HG03521 (cell line): ENCODE data around the gene CFAP97D2.
"Not testable (repeated sequence)": the region's sequence is repeated elsewhere in the genome, so short reads cannot be mapped to it uniquely, and the experiment has no call there.

Experiments used
- ATAC-seq: cut with Tn5 transposase; IDR thresholded peaks from one replicate; pipeline ENCODE4 v1.9.1; 2021; ENCODE audit warnings: mild to moderate bottlenecking, moderate library complexity; ENCODE audit not compliant: unreplicated experiment

Gene CFAP97D2

GRCh38 chr13:114155926-114156883 is 22.9 kb upstream of the CFAP97D2 start:
- ATAC-seq: no peak

- ATAC-seq: no peak
Measured at GRCh38 chr13:114157869-114158495, 21.1 kb upstream of the CFAP97D2 start.

GRCh38 chr13:114158869-114159666 is 20.0 kb upstream of the CFAP97D2 start:
- ATAC-seq: not testable (repeated sequence)

GRCh38 chr13:114161028-114161556 is 18.0 kb upstream of the CFAP97D2 start:
- ATAC-seq: no peak

GRCh38 chr13:114161644-114162532 is 17.2 kb upstream of the CFAP97D2 start:
- no peak for ATAC-seq

- no peak for ATAC-seq
Measured at GRCh38 chr13:114162533-114162922, 16.5 kb upstream of the CFAP97D2 start.

GRCh38 chr13:114164053-114164452 is 15.0 kb upstream of the CFAP97D2 start:
- ATAC-seq: no peak

GRCh38 chr13:114164681-114165429 is 14.2 kb upstream of the CFAP97D2 start:
- no peak for ATAC-seq

- ATAC-seq: no peak
Measured at GRCh38 chr13:114166381-114167131, 12.5 kb upstream of the CFAP97D2 start.

GRCh38 chr13:114167426-114167825 is 11.6 kb upstream of the CFAP97D2 start:
- no peak for ATAC-seq

- ATAC-seq: no peak
Measured at GRCh38 chr13:114167885-114168284, 11.2 kb upstream of the CFAP97D2 start.

- ATAC-seq: no peak
Measured at GRCh38 chr13:114173272-114173671, 5.8 kb upstream of the CFAP97D2 start.

GRCh38 chr13:114173745-114174144 is 5.3 kb upstream of the CFAP97D2 start:
- ATAC-seq: no peak

GRCh38 chr13:114174529-114174961 is 4.5 kb upstream of the CFAP97D2 start:
- ATAC-seq: no peak

- ATAC-seq: not testable (repeated sequence)
Measured at GRCh38 chr13:114176359-114176902, 2.6 kb upstream of the CFAP97D2 start.

GRCh38 chr13:114177245-114178010 is 1.6 kb upstream of the CFAP97D2 start:
- ATAC-seq: no peak

GRCh38 chr13:114185182-114185971 is 6.3 kb downstream of the CFAP97D2 start:
- ATAC-seq: no peak
